Left hindlimb (tissue), 1 donor: ENCODE results near the gene VEGFC.

Experiments
- DNase-seq: peaks from one replicate; pipeline ENCODE4 v3.0.0-alpha.2; 2018

Gene VEGFC

DNA sequence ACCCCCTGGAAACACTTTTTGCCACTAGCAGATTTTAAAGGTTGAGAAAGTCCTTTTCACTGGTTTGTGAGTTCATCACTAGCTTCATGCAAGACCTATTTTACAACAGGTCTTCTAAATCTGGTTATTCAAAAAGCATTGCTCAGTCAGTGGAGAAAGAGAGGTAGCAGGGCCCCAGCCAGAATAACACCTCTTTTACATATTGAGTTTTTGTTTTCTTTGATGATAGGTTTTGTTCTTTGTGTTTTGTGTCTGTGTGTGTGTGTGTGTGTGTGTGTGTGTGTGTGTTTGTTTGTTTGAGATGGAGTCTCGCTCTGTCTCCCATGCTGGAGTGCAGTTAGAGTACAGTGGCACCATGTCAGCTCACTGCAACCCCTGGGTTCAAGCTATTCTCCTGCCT lies 2.7 kb upstream of the VEGFC start:
- no peak for DNase-seq

- DNase-seq = no peak
These were observed 1.9 kb upstream of the VEGFC start for GRCh38 chr4:176794651-176795050.

GRCh38 chr4:176794151-176794550 lies 1.4 kb upstream of the VEGFC start:
- DNase-seq = no peak

GRCh38 chr4:176793060-176793605 lies 411 bp upstream of the VEGFC start:
- no peak for DNase-seq

GRCh38 chr4:176791591-176792325 lies 964 bp downstream of the VEGFC start:
- DNase-seq = peak; percentile 52

GRCh38 chr4:176790398-176790797 lies 2.3 kb downstream of the VEGFC start:
- no peak for DNase-seq

- DNase-seq = no peak
These were observed 2.8 kb downstream of the VEGFC start for GRCh38 chr4:176789955-176790354.

GRCh38 chr4:176788971-176789370 lies 3.8 kb downstream of the VEGFC start:
- no peak for DNase-seq

- no peak for DNase-seq
These were observed 4.5 kb downstream of the VEGFC start for GRCh38 chr4:176788248-176788647.

DNA sequence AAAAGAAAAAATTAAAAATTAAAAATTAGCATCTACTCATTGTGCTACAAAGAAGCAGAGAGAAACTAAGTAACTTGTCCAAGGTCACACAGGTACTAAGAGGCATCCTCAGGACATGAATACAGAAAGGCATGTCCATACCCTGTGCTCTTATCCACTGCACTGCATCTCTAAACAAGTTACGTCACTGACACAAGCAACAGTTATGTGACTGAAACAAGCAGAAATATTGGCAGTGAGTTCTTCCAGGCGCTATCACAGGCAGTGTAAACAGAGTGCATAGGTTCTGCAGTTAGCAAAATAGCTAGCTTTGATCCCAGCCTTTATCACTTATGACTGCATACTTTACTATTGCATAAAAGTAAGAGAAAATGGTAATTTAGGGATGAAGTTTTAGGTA lies 7.9 kb downstream of the VEGFC start:
- DNase-seq = no peak

DNA sequence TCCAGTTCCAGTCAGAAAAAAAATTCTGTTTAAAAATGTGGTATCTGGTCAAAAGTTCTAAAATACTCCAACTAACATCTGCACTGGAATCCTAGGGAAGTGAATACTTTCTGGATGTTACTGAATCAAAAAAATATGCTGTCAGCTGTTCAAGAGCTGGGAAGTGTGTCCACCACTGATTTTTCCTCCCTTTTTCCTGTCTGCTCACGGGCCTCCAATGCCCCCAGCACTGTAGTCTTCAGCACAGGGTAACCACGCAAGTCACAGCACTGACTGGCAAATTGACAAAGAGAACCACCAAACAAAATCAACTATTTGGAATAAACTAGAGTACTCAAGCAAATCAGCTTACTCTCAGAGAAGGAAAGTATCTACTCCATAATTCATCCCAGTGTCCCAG lies 9.9 kb downstream of the VEGFC start:
- DNase-seq = no peak

- DNase-seq = no peak
These were observed 10.5 kb downstream of the VEGFC start for GRCh38 chr4:176782191-176782590.

DNA sequence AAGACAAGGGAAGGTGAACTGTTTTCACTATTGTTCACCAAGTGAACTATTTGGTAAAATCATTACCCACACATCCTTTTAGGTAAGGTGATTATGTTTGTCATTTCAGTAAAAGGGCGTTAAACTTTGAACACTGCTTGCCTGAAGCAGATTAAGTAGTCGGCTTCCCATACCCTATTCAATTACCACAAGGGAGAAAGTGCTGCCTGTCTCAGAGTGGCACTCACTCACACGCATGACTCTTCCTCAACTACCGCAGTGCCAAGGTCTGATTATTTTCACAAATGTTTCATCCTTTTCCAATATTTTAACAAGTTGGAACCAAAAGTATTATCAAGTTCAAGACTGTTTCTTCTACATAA lies 11.0 kb downstream of the VEGFC start:
- no peak for DNase-seq

DNA sequence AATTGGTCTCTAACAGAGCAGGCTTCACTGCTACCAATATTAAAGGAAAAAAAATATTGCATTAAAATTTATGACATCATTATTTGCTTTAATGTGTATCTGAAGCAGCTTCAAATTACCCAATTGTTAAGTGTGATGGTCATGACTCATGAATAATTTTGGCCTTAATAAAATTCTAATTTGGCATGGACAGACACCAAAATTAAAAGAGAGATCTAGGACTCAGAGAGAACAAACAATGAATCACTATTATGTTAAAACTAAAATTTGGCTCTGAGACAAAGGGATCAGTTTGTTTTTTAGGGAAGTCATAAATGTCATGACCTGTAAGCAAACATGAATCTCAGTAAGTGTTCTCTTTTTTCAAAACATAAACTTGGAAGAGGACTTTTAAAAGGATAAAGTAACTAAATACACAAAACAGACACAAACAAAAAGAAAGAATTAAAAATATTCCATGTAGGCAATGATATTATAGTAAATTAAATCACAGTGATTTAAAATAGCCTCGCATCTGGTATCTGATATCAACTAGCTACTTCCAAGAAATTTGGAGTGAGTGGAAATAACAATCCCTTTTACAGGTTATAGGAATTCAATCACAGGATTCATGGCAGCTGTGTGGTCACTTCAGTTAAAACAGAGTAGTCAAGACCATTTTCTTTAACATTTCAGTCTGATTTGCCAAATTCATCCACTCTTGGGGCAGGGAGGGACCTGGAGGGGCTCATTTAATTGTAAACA lies 11.6 kb downstream of the VEGFC start:
- no peak for DNase-seq

DNA sequence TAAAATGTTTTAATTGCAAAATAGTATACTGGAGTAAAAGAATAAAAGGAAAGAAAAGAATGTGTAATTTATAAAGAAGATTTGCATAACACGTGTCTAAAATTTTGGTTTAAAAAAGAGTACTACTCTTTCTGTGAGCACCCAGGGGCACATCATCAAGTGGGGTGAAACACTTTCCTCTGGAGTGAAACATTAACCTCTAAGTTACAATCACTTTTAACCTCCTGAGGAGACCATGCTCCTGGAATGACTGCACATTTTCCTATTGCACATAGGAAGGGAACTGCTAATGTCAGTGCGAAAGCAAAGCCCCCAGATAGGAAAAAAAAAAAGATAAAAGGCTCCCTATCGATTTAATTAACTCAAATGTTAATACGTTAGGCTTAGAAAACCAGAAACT lies 13.3 kb downstream of the VEGFC start:
- DNase-seq = no peak

DNA sequence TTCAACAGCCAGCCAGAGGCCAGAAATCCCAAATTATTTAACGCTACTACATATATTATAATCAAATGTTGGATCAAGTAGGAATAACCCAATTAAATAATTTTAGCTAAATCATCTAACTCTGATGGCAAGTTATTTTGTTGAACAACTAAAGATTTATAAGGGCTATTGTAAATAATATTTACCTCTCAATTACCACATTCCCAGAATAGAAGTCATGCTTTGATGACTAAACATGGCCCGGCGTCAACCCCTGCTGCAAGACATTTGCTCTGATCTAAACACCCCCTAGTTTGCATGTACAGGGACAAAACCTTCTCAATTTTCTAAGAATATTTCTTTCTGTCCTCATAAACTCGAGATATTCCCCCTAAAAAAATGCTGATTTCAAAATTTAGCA lies 14.2 kb downstream of the VEGFC start:
- DNase-seq = no peak

GRCh38 chr4:176778063-176778462 lies 14.7 kb downstream of the VEGFC start:
- DNase-seq = no peak

DNA sequence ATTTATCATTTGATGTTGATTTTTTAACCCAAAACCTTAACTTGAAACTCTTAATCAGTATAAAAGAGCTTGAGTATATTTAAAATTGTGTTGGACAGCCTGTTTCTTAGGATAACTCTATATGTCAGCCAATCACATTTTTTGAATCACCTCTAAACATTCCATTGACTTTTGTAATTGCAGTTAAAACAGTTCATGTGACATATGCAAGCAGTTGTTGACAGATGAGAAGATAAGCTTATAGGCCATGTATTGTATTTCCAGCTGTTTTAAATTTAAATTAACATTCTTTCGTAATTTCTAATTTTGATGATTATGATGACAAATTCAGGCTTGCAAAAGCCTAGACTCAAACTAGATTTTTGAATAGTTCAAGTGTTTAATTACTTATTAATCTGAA lies 17.4 kb downstream of the VEGFC start:
- DNase-seq = no peak

GRCh38 chr4:176774852-176775251 lies 17.9 kb downstream of the VEGFC start:
- no peak for DNase-seq

GRCh38 chr4:176769514-176769913 lies 23.2 kb downstream of the VEGFC start:
- no peak for DNase-seq

- DNase-seq = no peak
These were observed 25.5 kb downstream of the VEGFC start for GRCh38 chr4:176767183-176767582.

DNA sequence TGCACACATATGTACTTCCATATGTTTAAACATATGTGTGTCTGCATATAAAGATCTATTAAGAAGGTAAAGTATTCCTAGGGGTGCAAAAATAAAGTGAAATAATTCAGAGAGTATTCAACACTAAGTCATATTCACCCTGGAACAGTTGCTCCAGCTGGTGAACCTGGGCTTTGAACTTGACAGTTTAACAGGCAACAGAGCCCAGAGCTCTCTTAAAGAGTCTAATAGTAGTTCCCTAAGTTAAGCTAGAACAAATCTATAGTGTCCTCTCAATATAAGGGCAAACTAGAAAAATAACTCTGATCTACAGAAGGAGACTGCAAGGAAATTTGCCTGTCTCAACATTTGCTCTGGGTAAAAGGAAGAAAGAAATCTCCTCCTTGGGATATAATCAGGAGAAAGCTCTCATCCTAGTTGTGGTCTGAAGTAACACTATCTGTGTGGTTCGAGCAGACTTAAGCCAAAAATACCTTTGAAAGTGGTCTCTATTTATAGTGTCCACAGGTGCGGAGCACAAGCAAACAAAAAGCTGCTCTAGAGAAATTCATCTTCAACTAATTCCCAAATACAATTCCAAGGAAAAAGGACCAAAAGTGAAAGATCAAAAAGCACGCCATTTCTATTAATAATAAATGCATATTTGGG lies 29.9 kb downstream of the VEGFC start:
- DNase-seq = no peak

GRCh38 chr4:176761872-176762271 lies 30.9 kb downstream of the VEGFC start:
- no peak for DNase-seq

GRCh38 chr4:176760471-176760870 lies 32.3 kb downstream of the VEGFC start:
- no peak for DNase-seq
